Activated CD8-positive, alpha-beta T cell treated with anti-CD3 and anti-CD28 coated beads for 36 hours (primary cell): ENCODE measurements around the gene UBASH3A. TPM values are rescaled to one million over a fixed set of nuclear protein-coding genes. Genes with fewer than 3 reads are reported as not detected.

Experiments
- ATAC-seq: fragments of 200-7000 bp; cut with Tn5 transposase; one replicate; pipeline ENCODE4 v1.10.0; 2021; ENCODE audit warnings: mild to moderate bottlenecking, moderate library complexity
- CTCF ChIA-PET: fragments of 350-600 bp; sonication (Branson Sonifier 250); formaldehyde crosslinking; loops from one replicate; lab custom pipeline; 2021; ENCODE audit warnings: antibody characterized with exemption; lab: Charles Lee
- POLR2A ChIA-PET: fragments of 350-600 bp; sonication (Branson Sonifier 250); formaldehyde crosslinking; loops from one replicate; lab custom pipeline; 2021; ENCODE audit warnings: antibody characterized with exemption; lab: Charles Lee
- DNase-seq: peaks from one replicate; pipeline ENCODE4 v3.0.0-alpha.2; 2020
- H3K27ac Mint-ChIP-seq: one replicate; pipeline ENCODE4 v1.8.0; 2021; ENCODE audit warnings: mild to moderate bottlenecking, mixed read lengths
- H3K27me3 Mint-ChIP-seq: one replicate; pipeline ENCODE4 v1.8.0; 2021; ENCODE audit warnings: mixed read lengths
- H3K36me3 Mint-ChIP-seq: one replicate; pipeline ENCODE4 v1.8.0; 2021; ENCODE audit warnings: low read depth, mixed read lengths
- H3K4me1 Mint-ChIP-seq: one replicate; pipeline ENCODE4 v1.8.0; 2021; ENCODE audit warnings: low read depth, mixed read lengths
- H3K4me3 Mint-ChIP-seq: one replicate; pipeline ENCODE4 v1.8.0; 2021; ENCODE audit warnings: mild to moderate bottlenecking, moderate library complexity, mixed read lengths
- H3K9me3 Mint-ChIP-seq: one replicate; pipeline ENCODE4 v1.8.0; 2021; ENCODE audit warnings: mixed read lengths
- intact Hi-C: fragments of 100-400 bp; cut with micrococcal nuclease; formaldehyde crosslinking; loops from one replicate; pipeline ENCODE4 v1.10.0; 2022
- total RNA-seq, 2 experiments: library from RNA; stranded (reverse); gene quantifications; one replicate each; pipeline ENCODE4 v1.2.3, GENCODE V29; 2021
- TF ChIP-seq, protein P1 (sequence below): fragments of 200-600 bp; IDR thresholded peaks from one replicate; pipeline ENCODE4 v1.8.0; 2022; ENCODE audit warnings: antibody characterized with exemption, mild to moderate bottlenecking

Gene UBASH3A, protein sequence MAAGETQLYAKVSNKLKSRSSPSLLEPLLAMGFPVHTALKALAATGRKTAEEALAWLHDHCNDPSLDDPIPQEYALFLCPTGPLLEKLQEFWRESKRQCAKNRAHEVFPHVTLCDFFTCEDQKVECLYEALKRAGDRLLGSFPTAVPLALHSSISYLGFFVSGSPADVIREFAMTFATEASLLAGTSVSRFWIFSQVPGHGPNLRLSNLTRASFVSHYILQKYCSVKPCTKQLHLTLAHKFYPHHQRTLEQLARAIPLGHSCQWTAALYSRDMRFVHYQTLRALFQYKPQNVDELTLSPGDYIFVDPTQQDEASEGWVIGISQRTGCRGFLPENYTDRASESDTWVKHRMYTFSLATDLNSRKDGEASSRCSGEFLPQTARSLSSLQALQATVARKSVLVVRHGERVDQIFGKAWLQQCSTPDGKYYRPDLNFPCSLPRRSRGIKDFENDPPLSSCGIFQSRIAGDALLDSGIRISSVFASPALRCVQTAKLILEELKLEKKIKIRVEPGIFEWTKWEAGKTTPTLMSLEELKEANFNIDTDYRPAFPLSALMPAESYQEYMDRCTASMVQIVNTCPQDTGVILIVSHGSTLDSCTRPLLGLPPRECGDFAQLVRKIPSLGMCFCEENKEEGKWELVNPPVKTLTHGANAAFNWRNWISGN
- total RNA-seq: 10 to 100 TPM; 48.7 to 52.9 TPM

DNA sequence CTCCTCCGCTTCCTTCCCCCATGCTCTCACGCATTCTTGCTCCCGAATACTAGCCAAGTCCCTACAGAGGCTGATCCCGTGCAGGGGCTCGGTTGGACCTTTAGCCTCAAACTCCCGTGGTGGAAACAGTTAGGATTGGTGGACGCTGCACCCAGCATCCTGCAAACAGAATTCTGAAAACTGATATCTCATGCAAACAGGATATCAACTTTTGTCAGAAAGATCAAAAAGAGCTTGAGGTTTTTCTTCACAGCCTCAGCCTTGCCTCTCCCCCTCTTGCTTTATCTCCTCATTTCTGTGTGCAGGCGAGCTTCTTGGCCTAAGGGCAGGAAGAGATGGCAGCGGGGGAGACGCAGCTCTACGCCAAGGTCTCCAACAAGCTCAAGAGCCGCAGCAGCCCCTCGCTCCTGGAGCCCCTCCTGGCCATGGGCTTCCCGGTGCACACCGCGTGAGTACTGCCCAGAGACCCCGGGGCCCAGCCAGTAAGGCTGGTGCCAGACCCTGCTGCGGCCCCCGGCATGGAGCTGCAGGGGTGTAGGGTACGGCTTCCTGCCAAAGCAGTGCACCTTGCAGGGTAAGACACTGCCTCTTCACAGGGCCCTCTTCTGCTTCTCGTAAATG is at the start of gene UBASH3A:
Gene UBASH3A, plus strand, starts transcription at position 292 of the 621 bp plus-strand sequence. Its CDS starts 44 bp downstream, at position 336.
- peaks cover 79% of the 10 kb centered on the region for H3K36me3 Mint-ChIP-seq
- ChIA-PET POLR2A (interaction anchor here (0.7 to 9.3 kb wide), 17 partner anchors 10 to 215 kb away, joined by 3 to 133 read pairs (median 5); partner anchors contain the start of gene TFF1), CTCF (interaction anchor here (0.7 to 4.5 kb wide), 16 partner anchors 9 to 135 kb away, joined by 3 to 46 read pairs (median 4); no protein-coding TSS in a partner anchor)
- TF ChIP-seq, protein P1, sequence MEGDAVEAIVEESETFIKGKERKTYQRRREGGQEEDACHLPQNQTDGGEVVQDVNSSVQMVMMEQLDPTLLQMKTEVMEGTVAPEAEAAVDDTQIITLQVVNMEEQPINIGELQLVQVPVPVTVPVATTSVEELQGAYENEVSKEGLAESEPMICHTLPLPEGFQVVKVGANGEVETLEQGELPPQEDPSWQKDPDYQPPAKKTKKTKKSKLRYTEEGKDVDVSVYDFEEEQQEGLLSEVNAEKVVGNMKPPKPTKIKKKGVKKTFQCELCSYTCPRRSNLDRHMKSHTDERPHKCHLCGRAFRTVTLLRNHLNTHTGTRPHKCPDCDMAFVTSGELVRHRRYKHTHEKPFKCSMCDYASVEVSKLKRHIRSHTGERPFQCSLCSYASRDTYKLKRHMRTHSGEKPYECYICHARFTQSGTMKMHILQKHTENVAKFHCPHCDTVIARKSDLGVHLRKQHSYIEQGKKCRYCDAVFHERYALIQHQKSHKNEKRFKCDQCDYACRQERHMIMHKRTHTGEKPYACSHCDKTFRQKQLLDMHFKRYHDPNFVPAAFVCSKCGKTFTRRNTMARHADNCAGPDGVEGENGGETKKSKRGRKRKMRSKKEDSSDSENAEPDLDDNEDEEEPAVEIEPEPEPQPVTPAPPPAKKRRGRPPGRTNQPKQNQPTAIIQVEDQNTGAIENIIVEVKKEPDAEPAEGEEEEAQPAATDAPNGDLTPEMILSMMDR: no peak
- peak within 1 kb of the TSS; percentile 93 for H3K27ac Mint-ChIP-seq
- intact Hi-C loops: loop anchor here (5.0 kb wide), 1 partner anchor 39 kb away; no protein-coding TSS in a partner anchor
- H3K4me1 Mint-ChIP-seq: peaks cover 49% of the 10 kb centered on the region
- H3K9me3 Mint-ChIP-seq: peaks cover 8% of the 10 kb centered on the region
- H3K4me3 Mint-ChIP-seq: peak within 1 kb of the TSS; percentile 96
- peak; percentile 35 for ATAC-seq
- DNase-seq: peak; percentile 65
- no peaks in the 10 kb centered on the region for H3K27me3 Mint-ChIP-seq

DNA sequence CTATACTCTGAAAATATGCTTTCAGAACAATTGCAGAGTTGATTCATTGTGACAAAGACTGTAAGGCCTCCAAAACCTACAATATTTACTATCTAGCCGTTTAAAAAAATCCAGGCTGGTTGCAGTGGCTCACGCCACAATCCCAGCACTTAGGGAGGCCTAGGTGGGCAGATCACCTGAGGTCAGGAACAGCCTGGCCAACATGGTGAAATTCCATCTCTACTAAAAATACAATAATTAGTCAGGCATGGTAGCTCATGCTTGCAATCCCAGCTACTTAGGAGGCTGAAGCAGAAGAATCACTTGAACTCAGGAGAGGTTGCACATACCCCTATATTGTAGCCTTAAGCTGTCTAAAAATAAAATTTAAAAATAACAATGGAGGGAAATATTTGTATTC is 47.7 kb upstream of the UBASH3A start:
- H3K9me3 Mint-ChIP-seq: peaks cover 18% of the 10 kb centered on the region
- H3K4me3 Mint-ChIP-seq: no peak overlapping the region
- ChIA-PET CTCF (no interaction called here), POLR2A (no interaction called here)
- TF ChIP-seq, protein P1: no peak
- intact Hi-C loops: no loop called here
- no peak overlapping the region for H3K27ac Mint-ChIP-seq
- no peaks in the 10 kb centered on the region for H3K27me3 Mint-ChIP-seq
- DNase-seq (no peak), ATAC-seq (no peak)
- H3K4me1 Mint-ChIP-seq: no peaks in the 10 kb centered on the region
- H3K36me3 Mint-ChIP-seq: peaks cover 2% of the 10 kb centered on the region

DNA sequence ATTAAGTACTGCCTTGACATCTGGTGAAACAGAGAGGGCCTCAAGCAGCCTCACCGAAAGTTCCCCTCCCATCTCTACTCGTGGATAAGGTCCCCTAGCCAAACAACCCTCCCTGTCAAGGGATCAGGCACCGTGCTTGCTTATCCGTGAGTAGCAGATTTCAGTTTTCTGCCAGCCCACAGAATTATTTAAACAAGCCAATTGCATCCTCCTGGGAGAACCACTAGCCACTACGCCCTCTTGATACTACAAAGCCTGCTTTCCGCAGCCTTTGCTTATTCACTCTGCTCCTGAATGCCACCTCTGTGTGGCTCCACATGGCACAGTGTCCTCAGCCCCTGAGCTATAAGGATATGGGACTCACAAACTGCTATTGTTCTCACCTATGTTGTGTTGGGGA is 47.1 kb upstream of the UBASH3A start:
- no peak overlapping the region for H3K27ac Mint-ChIP-seq

DNA sequence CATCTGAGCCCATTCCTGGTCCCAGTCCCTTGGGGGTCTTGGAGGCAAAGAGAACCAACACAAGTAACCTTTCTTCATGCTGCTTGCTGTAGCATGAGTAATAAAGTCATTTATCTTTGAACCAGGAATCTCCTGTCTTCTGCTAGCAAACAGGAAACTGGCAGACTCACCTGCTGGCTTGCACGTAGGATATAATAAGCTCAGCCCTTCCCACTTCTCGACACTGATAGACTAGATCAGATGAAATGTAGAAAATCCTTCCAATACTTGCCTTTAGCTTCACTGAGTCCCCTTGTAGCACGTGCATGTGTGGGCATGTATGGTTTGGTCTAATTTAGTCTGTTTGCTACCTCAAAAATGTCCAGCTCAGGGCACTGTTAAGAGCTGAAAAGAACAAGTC is 46.4 kb upstream of the UBASH3A start:
- Mint-ChIP-seq H3K4me1 (no peaks in the 10 kb centered on the region), H3K27me3 (no peaks in the 10 kb centered on the region), H3K4me3 (no peak overlapping the region), H3K9me3 (peaks cover 18% of the 10 kb centered on the region), H3K36me3 (peaks cover 2% of the 10 kb centered on the region), H3K27ac (no peak overlapping the region)
- intact Hi-C loops: no loop called here
- TF ChIP-seq, protein P1: no peak
- ATAC-seq: no peak
- POLR2A ChIA-PET: interaction anchor here (0.6 kb wide), 2 partner anchors 74 to 90 kb away, joined by 3 read pairs; no protein-coding TSS in a partner anchor
- no peak for DNase-seq
- CTCF ChIA-PET: interaction anchor here (1.0 to 1.7 kb wide), 5 partner anchors 19 to 170 kb away, joined by 3 to 6 read pairs (median 3); no protein-coding TSS in a partner anchor

More for the DNA sequence above, 47.1 kb upstream of the UBASH3A start:
- DNase-seq (no peak), ATAC-seq (no peak)
- peaks cover 18% of the 10 kb centered on the region for H3K9me3 Mint-ChIP-seq
- intact Hi-C loops: no loop called here
- no peaks in the 10 kb centered on the region for H3K27me3 Mint-ChIP-seq
- TF ChIP-seq, protein P1: no peak
- ChIA-PET POLR2A (interaction anchor here (0.6 kb wide), 1 partner anchor 91 kb away, joined by 3 read pairs; no protein-coding TSS in a partner anchor), CTCF (interaction anchor here (1.2 kb wide), 2 partner anchors 25 to 47 kb away, joined by 3 to 4 read pairs; no protein-coding TSS in a partner anchor)
- no peak overlapping the region for H3K4me3 Mint-ChIP-seq
- peaks cover 2% of the 10 kb centered on the region for H3K36me3 Mint-ChIP-seq
- no peaks in the 10 kb centered on the region for H3K4me1 Mint-ChIP-seq
